HG02610 (cell line): ENCODE measurements around the gene MGAT4A.

ENCODE experiments used
- ATAC-seq: cut with Tn5 transposase; IDR thresholded peaks from one replicate; pipeline ENCODE4 v1.9.1; 2021; ENCODE audit warnings: mild to moderate bottlenecking, moderate library complexity; ENCODE audit not compliant: unreplicated experiment

Gene MGAT4A

GRCh38 chr2:98704499-98705332, 26.2 kb downstream of the MGAT4A start:
- ATAC-seq, result no peak

DNA sequence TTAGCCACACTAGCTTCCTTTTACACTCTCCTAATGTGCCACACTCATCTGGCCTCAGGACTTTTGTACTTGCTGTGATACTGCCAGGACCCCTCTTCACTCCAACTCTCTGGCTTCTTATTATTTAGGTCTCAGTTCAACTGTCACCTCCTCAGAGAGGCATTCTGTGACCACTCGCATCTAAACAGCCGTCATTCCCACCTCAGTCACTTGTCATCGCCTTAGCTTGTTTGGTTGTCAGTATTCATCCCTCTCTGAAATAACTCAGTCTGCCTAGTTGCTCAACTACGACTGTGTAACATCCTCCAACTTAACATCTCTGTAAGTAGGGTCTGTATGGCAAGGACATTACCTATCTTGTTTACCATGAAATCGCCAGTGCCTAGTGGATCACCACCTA, 27.2 kb downstream of the MGAT4A start:
- ATAC-seq, result no peak

DNA sequence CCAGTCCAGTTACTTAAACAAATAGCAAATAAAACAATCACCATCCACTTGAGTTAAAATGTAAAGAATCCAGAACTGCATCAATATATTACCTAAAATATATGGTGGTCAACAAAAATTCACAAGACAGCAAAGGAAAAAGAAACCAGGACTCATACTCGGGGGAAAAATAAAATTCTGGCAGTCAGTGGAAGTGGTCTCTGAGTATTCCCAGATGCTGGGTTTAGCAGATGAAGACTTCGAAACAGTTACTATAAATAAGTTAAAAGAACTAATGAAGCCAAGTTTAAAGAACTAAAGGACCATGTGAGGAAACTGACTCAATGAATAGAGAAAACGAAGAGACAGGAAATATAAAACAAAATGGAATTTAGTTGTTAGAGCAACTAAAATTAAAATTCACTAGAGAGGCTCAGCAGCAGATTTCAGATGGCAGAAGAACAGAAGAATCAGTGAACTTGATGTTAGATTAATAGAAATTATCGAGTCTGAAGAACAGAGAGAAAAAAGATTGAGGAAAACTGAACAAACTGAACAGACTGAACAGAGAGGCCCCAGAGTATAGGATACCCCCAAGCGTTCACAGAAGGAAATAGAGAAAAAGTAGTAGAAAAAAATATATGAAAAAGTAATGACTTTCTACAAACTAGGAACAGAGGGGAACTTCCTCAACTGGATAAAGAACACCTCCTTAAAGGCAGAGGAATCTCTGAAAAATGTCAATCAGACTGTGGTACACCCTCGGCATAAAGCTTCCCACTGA, 27.9 kb downstream of the MGAT4A start:
- ATAC-seq, result no peak

GRCh38 chr2:98702127-98702802, 28.7 kb downstream of the MGAT4A start:
- no peak for ATAC-seq

GRCh38 chr2:98701230-98701629, 29.7 kb downstream of the MGAT4A start:
- no peak for ATAC-seq

DNA sequence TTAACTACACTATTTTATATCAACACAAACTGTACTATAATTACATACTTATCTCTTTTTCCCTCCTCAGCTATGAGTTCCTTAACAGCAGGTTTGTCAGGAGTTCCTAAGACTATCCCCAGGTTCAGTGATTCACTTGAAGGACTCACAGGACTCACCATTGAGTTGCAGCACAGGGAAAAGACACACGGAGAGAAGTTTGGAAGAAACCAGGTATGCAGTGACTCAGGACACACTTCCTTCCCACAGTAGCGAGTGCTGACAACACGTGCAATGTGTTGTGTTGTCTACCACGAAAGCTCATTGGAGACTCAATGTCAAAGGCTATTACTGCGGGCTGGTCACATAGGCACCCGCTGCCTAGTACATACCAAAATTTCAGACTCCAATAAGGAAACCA, 32.0 kb downstream of the MGAT4A start:
- no peak for ATAC-seq

GRCh38 chr2:98697651-98698337, 33.1 kb downstream of the MGAT4A start:
- no peak for ATAC-seq

DNA sequence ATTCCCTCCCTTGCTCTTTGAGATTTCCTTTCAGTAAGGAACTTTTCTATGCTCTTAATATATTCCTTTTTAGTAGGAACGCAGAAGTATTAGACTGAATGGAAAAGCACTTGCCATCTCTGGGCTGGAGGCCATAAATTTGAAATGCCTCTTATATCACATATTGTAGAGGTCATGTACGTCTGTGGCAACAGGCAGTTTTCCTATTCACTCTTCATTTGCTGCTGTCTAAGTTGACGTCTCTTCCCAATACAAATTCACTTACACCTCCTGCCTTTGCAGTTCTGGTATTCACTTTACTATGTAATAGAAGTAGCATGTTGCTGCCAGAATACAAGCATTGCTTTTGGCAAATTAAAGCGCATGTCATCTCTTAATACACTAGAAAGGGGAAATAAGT, 34.7 kb downstream of the MGAT4A start:
- no peak for ATAC-seq

GRCh38 chr2:98695255-98695654, 35.7 kb downstream of the MGAT4A start:
- no peak for ATAC-seq

- no peak for ATAC-seq
Observed at GRCh38 chr2:98693477-98693876, 37.5 kb downstream of the MGAT4A start.

DNA sequence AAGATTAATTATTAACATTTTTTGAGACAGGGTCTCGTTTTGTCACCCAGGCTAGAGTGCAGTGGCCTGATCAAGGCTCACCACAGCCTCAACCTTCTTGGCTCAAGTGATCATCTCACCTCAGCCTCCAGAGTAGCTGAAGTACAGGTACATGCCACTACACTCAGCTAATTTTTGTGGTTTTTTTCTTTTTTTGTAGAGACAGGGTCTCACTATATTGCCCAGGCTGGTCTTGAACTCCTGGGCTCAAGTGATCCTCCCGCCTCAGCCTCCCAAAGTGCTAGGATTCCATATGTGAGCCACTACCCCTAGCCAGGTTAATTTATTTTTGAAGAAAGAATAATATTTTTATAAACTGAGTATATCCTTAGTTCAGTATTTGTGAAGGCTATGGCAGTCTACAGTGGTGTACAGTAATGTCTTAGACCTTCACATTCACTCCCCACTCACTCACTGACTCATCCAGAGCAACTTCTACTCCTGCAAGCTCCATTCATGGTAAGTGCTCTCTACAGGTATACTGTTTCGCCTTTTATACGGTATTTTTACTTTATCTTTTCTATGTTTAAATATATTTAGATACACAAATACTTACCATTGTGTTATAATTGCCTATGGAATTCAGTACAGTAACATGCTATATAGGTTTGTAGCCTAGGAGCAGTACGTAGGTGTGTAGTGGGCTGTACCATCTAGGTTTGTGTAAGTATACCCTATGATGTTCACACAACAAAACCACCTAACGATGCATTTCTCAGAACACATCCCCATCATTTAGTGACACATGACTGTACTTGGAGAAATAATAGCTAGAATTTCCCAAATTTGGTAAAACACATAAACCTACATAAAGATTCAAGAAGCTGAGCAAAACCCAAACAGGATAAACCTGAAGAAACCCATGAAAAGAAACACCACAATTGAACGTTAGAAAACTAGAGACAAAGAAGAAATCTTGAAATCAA, 38.6 kb downstream of the MGAT4A start:
- ATAC-seq, result no peak

- ATAC-seq, result no peak
Observed at GRCh38 chr2:98691303-98691702, 39.6 kb downstream of the MGAT4A start.

DNA sequence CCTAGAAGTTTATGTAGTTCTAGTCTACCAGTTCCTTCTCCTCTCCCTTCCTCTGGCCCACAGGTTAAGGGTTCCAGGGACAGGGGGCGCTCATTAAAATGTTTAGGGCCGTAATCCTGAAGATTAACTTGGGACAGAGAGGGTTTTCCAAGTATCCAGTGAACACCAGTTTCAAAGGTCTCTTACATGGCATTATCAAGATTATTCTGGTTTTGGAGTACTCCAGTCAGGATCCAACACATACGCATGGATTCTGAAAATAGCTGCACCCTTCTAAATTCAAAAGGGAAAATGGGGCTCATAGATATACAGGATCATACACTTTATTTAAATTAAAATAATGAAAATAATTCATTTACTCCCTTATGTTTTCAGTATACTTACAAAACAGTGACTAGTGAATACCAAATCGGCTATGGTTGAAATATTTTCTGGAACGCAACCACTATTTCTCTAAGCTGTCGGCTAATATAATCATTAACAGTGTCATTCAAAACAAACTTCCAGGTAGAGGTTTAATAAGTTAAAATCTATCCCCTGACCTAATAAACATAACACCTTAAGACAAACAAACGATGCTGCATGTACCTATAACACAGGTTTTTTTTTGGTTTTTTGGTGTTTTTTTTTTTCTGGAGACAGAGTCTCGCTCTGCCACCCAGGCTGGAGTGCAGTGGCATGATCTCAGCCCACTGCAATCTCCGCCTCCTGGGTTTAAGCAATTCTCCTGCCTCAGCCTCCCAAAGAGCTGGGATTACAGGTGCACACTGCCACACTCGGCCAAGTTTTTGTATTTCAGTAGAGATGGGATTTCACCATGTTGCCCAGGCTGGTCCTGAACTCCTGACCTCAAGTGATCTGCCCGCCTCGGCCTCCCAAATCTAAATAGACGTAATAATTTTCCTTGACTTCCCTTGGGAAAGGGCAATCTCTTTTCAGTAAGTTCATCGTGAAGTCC, 44.7 kb downstream of the MGAT4A start:
- ATAC-seq, result no peak

DNA sequence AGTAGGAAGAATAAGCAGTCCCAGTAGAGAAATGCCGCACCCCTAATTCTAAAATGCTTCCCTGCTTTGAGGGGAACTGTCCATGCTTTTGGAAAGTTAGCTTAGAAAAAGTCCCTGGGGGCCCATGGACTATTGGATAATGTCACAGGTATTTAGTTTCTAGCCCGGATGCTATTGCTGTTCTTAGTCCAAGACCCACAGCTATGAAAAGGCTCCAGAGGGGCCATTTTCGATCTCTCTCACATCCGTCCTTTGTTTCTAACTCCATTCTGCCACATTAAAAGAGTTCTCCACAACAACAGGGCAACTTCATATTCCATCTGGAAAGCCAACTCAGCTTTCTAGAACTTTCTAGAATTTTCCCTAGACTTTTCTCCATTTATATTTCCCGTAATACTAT, 47.2 kb downstream of the MGAT4A start:
- ATAC-seq, result no peak

- no peak for ATAC-seq
Observed at GRCh38 chr2:98676742-98677141, 54.2 kb downstream of the MGAT4A start.

GRCh38 chr2:98674233-98674964, 56.5 kb downstream of the MGAT4A start:
- ATAC-seq, result no peak

- no peak for ATAC-seq
Observed at GRCh38 chr2:98669675-98670074, 61.3 kb downstream of the MGAT4A start.

- no peak for ATAC-seq
Observed at GRCh38 chr2:98665677-98666076, 65.3 kb downstream of the MGAT4A start.
